GM19463 (cell line): ENCODE data around the gene SPAG5.

Source experiments
- ATAC-seq: cut with Tn5 transposase; IDR thresholded peaks from one replicate; pipeline ENCODE4 v1.9.1; 2021; ENCODE audit warnings: mild to moderate bottlenecking, moderate library complexity; ENCODE audit not compliant: unreplicated experiment

The SPAG5 gene

DNA sequence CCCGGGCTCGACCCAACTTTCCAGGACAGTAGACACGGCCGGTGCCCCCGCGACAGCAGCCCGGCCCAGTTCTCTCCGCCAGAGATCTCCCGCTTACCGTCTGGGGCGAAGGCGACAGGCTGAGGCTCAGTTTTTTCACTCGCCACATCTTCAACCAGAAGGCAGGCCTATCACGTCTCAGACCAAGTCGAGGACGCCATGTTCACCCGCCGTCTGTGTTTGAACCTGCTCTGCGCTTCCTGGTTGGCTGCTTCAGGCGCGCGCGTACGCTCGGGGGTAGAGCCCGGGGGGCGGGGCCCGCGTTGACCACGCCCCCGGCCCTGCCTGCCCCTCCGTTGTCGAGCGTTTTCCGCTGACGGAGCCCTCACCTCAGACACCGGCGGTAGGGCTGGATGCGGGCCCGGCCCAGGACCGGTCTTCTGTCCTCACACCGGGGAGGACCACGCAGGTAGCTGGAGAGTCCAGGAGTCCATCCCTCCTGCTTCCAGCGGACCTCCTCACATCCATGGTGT is at the start of gene SPAG5:
SPAG5 (minus strand) TSS at position 227 of the 512 bp plus-strand sequence; CDS start at position 148, 79 bp downstream.
- ATAC-seq = peak; percentile 79

DNA sequence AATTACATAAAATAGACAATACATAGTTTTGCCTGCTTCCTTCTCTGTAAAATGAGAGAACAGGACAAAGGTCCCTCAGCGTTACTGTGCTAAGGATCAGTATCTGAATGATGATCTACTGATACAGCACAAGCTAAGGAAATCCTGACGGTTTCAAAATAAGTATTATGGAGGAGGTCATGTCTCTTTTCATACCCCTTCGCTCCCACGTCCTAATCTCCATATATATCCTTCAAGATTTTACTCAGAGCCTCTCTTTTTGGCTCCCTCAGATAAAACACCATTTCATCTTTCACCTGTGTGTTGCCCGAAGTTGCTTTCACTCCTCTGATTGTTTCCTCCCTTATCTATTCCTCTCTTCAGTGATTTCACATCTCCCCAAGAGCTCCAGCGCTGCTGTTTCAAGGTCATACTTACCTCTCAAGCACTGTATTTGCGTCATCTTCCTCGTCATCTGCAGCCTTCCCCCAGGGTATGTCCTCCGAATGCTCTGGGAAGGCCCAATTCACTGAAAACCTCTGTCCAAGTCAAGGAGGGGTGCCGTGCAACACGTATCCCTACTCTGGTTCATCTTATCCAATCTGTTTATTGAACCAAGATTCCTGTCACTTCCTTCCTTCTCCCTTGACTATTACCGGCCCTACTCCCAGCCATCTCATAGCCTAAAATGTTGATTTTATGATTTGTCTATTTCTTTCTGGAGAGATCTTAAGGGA is 47.4 kb upstream of the SPAG5 start:
- ATAC-seq = no peak

- no peak for ATAC-seq
These were observed 46.7 kb upstream of the SPAG5 start for GRCh38 chr17:28645576-28645939.

- ATAC-seq = peak; percentile 95
These were observed 46.2 kb upstream of the SPAG5 start, which contains the start of gene BLTP2 for GRCh38 chr17:28644787-28645575. Gene BLTP2, minus strand, starts transcription at chr17:28645158. Its CDS starts 102 bp downstream, at chr17:28645056.

DNA sequence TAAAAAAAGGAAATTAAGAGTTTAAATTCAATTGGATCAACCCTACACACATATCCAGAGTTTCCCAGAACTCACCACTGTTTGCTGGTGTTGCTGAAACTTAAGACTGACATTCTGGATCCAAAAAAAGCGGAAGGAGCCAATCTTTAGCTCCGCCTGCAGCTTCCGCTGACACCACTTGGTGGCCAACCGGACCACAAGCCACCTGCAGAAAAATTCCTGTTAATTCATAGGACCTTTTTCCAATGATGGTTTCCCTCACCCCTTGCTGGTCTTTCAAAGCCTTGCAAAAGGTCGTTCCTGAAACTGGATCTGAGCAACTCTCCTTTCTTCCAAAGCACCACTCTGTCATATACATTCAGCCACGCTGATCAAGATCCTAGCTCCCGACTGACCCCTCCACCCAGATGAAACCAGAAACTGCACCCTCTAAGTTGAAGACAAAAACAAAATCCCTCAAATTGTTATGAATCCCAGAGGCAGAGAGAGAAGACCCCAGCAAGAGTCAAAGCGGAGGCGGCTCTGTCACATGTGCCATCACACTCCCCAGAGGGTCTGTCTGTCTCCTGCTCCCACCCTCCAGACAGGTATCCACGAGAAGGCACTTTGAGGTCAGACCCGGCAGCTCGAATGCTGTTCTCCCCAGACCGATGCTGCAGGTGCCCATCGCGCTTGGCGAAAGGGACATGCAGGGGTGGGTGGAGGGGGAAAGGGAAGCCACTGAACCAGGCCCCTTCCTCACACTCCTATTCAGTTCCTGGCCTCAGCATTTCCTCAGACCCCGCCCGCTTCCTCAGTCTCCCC is 45.4 kb upstream of the SPAG5 start:
- ATAC-seq = no peak

DNA sequence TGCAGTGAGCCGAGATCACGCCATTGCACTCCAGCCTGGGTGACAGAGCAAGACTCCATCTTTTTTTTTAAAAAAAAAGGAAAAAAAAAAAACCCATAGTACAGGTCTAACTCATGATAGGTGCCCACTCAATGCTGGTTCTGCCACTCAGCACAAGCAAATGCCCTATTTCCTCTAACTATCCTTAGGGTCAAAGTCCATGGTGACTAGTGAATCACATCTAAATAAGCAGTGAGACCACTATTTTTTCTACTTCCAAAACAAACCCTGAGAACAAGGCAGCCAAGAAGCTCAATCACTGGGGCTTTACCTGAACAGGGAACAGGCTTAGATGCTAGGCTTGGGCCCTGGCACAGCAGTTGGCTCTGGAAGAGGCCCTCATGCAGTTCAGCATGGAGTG is 42.8 kb upstream of the SPAG5 start:
- ATAC-seq = no peak

- ATAC-seq = no peak
These were observed 36.7 kb upstream of the SPAG5 start for GRCh38 chr17:28635506-28635905.

DNA sequence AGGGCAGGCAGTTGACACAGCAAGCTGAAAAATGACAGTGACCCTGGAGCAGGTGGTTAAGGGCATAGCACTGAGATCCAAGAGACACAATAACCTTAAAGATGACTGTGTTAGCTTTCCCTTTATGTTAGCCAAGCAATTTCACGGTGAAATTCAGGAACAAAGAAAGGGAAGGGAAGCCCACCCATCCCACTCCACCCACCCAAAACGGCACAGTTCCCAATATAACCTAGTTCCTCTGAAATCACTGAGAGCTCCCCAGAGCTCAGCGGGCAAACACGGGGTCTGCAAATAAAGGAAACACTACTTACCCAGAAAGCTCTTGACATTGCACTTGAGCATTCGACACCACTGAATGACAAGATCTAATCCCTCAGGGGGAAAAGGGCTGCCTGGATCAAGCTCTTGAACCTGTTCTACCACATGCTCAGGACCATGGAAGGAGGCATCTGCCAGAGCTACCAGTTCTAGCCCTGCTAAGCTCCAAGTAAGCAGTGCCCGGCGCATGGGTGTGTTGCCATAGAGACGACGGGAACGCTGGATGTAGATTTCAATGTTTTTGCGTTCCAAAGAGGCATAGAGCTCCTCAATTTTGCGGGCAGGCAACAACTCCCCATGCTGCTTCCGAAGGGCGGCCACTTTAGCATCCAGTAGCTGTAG is 35.5 kb upstream of the SPAG5 start:
- ATAC-seq = no peak

GRCh38 chr17:28626818-28627217 is 28.0 kb upstream of the SPAG5 start:
- no peak for ATAC-seq

- no peak for ATAC-seq
These were observed 25.3 kb upstream of the SPAG5 start for GRCh38 chr17:28624148-28624547.

GRCh38 chr17:28623696-28624095 is 24.9 kb upstream of the SPAG5 start:
- ATAC-seq = no peak

DNA sequence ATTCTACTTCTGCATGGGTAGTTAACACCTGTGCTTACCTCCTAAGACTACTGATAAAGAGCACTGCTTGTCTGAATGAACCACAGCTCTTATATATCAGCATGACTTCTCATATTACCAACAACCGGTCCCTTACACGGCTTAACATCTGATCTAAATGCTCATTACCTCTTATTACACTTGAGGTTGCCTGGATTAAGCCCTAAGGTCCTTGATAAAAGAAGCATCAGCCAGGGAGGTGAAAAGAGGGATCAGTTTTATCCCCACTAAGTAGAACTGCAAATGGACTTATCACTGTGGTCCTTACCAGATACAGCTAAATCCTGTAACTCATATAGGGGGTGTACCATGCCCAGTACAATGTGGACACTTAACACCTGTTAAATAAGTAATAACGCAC is 23.4 kb upstream of the SPAG5 start:
- ATAC-seq = no peak

GRCh38 chr17:28620010-28620409 is 21.2 kb upstream of the SPAG5 start:
- ATAC-seq = no peak

GRCh38 chr17:28618464-28618863 is 19.6 kb upstream of the SPAG5 start:
- no peak for ATAC-seq

- no peak for ATAC-seq
These were observed 17.5 kb upstream of the SPAG5 start for GRCh38 chr17:28616281-28616680.

- ATAC-seq = no peak
These were observed 16.6 kb upstream of the SPAG5 start for GRCh38 chr17:28615260-28615940.

- no peak for ATAC-seq
These were observed 15.1 kb upstream of the SPAG5 start, which contains the start of gene RSKR for GRCh38 chr17:28613931-28614381. Gene RSKR, minus strand, starts transcription at chr17:28614185. Its CDS starts 24 bp downstream, at chr17:28614161.

DNA sequence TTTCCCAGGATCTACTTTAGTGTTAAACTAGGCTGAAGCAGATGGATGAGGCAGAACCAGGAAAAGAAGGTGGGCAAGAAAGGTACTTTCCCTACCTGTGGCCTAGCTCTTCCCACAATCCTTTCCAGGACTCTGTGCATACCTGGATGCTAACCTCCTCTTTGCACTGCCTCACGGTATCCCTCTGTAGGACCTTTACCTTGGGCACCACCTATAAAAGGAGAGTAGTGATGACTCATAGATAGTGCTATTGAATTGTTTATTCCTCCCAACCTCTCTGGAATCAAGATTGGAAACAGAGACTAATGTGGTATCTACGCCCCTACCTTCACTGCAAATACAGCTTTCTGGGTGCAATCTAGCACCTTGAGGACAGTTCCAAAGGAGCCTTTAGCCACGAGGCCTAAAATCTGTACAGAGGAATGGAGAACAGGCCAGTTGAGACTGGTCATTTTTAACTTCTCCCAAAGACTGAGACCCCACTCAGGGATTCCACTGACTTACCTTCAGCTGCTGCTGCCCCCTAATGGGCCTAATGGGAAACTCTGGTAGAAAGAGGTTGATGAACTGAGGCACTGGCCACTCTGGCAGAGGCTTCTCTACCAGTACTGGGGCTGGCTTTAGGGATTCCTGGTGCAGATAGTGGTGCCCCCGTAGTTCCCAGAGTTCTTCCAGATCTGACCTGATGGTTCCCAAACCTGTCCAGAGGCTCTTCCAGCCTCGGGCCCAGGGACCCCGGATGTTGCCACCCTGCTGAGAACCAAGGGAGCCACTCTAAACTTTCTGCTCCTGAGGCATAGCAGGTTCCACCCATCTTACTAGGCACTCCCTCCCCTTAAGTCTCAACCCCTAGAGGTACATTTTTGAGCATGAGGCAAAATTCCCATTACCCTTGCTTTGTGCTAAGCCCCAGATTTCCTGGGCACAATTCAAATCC is 14.4 kb upstream of the SPAG5 start:
- no peak for ATAC-seq

DNA sequence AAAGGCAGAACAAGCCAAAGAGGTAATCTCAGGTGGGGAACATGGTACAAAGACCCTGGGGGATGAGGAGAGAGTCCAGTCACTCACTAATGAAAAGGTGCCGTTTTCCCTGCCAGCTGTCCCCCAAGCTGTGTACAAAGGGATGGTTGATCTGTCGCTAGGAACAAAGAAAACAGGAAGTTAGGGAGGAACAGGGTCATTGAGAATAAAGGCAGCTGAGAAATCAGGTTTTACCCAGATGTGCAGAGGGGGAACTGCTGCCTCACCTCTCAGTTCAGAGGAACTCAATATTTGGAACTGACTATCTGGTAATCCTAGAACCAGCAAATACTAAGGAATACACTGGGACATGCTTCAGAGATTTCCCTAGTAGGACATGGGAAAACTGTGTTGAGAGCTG is 13.7 kb upstream of the SPAG5 start:
- ATAC-seq = no peak
